ENCODE measurements around the gene C17orf114.

C17orf114 gene

DNA sequence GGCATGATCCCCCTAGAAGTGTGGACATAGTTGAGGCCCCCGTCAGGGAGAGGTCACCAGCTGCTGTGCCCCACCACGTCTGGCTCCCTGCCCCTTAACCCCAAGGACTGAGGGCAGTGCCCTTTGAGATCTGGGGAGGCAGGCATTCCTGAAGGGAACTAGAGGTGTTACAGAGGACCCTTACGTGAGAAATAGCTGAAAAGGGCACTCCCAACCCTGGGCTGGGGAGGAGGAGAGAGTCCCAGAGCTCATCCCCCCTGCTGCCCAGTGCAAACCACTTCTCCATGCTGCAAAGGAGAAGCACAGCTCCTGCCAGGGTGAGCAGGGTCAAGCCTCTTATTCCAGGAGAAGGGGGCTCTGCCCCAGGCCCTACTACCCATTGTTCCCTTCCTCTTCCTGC is 20.7 kb upstream of the C17orf114 start:
- no peak for DNase-seq

DNA sequence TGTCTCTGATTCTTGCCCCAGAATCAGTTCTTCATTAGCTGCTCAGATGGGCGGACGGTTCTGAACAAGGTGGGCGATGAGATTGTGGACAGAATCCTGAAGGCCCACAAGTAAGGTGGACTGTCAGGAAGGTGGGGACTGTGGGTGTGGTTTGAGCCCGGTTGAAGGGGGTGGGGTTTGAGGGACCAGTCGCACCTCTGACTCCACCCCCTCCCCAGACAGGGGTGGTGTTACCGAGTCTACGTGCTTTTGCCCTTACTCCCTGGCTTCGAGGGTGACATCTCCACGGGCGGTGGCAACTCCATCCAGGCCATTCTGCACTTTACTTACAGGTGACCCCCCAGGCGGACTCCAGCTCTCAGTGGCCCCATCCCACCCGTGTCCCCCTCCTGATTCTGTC is 16.1 kb upstream of the C17orf114 start:
- DNase-seq, result no peak

DNA sequence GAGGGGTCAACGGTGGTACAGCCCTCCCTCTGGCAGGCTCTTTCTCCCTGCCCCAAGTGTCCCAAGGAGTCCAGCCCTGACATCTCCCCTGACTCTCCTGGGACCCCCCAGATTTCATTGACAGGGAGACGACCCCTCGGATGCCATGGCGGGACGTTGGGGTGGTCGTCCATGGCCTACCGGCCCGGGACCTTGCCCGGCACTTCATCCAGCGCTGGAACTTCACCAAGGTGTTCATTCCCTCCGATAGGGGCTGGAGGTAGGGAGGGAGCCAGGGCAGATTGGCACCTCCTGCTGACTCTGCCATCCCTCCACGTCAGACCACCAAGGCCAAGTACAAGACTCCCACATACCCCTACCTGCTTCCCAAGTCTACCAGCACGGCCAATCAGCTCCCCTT is 14.7 kb upstream of the C17orf114 start:
- DNase-seq, result no peak

DNA sequence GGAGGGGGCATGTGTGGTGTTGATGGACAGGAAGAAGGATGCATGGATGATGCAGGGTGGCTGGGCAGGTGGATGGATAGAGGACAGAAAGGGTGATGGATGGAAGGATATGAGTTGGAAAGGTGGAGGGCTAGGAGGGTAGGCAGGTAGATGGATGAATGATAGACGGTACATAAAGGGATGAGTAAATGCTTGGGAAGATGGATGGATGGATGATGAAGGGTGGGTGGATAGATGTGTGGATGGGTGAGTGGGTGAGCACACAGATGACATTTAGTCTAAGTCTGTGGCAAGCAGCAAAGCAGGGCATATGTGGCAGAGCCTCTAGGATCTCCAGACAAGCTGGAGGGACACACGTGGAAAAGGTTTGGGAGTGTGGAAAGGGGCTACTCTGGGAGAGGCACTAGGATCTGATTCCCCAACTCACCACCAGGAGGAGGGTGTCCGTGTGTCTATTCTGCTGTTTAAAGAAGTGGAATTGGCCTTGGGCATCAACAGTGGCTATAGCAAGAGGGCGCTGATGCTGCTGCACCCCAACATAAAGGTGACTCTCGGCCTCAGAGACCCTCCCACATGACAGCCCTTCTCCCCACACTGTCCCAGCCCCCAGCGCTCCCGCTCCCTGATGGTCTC is 13.0 kb upstream of the C17orf114 start:
- DNase-seq, result no peak

DNA sequence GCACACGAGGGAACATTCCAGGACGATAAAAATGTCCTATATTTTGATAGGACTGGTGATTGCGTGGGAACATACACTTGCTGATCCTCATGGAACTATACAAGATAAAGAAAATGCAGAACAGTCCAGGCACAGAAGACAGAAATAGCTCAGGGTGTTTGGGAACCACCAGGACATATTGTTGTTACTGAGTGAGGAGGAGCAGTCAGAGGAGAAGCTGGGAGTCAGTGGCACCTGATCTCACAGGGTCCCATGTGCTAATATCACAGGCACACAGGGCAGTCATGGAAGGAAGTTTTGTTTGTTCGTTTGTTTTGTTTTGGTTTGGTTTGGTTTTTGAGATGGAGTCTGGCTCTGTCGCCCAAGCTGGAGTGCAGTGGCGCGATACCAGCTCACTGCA is 10.6 kb upstream of the C17orf114 start:
- no peak for DNase-seq

DNA sequence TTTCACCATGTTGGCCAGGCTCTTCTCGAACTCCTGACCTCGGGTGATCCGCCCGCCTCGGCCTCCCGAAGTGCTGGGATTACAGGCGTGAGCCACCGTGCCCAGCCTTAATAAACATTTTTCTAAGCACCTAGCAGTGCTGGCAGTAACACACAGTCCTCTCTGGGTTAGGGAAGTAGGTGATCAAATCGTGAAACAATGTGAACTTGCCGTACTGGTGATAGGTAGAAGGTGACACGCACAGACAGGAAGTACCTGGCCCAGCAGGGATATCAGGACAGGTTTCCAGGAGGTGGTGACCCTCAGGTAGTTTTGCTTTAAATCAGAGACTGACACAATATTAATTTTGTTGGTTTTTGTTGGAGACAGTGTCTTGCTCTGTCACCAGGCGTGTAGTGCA is 9.3 kb upstream of the C17orf114 start:
- DNase-seq, result no peak

DNA sequence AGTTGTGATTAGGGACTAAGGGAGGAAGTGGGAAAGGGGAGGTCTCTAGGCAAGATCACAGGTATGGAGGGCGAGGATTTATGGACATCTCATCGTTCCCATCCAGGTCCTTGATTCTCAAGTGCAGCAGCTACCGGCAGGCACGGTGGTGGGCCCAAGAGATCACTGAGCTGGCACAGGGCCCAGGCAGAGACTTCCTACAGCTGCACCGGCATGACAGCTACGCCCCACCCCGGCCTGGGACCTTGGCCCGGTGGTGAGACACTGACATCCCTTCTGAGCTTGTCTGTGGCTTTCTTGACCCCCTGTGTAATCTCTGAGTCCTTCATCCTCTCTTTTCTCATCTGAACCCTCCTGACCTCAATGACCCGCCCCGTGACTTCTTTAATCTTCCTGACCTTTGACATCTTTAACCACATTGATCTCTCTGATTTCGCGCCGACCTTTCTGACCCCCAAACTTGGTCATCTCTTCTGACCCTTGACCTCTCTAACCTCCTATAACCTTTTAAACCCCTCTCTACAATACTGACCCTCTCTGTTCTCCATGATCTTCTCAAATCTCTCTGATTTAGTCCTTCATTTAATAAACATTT is 8.7 kb upstream of the C17orf114 start:
- DNase-seq, result no peak

DNA sequence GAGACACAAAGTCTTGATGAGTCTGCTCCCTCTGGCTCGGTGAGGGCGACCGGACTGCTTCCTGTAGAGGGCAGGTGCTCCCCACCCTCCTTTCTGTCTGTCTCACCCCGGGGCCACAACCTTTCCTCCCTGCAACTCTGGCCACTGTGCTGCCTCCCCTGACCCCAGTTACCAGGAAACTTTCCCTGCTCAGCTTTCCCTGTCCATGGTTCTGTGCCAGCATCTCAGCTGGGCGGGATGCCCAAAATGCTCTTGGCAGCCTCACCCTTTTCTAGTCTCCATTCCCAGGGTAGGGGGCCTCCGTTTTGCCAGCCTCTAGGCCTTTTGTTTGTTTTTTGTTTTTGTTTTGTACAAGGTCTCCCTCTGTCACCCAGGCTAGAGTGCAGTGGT is 6.2 kb upstream of the C17orf114 start:
- DNase-seq, result no peak

DNA sequence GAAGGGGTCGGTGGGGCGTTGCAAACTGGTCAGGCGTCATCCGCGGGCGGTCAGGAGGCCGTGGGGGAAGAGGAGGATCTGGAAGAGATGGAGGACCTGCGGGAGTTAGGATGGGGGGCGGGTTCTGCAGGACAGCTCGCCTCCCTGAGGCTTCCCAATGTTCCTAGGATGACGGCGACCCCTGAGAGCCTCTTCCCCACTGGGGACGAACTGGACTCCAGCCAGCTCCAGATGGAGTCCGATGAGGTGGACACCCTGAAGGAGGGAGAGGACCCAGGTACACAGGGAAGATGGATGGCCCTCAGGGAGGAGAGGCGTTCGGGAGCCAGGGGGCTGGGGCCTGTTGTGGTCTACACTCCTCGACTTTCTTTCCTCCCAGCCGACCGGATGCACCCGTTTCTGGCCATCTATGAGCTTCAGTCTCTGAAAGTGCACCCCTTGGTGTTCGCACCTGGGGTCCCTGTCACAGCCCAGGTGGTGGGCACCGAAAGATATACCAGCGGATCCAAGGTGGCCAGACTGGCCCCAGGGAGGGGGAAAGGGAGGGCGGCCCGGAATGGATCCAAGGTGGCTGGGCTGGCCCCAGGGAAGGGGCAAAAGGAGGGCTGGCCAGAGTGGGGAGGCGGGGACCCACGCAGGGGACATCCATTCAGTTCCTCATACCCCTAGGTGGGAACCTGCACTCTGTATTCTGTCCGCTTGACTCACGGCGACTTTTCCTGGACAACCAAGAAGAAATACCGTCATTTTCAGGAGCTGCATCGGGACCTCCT is 5.7 kb upstream of the C17orf114 start:
- no peak for DNase-seq

DNA sequence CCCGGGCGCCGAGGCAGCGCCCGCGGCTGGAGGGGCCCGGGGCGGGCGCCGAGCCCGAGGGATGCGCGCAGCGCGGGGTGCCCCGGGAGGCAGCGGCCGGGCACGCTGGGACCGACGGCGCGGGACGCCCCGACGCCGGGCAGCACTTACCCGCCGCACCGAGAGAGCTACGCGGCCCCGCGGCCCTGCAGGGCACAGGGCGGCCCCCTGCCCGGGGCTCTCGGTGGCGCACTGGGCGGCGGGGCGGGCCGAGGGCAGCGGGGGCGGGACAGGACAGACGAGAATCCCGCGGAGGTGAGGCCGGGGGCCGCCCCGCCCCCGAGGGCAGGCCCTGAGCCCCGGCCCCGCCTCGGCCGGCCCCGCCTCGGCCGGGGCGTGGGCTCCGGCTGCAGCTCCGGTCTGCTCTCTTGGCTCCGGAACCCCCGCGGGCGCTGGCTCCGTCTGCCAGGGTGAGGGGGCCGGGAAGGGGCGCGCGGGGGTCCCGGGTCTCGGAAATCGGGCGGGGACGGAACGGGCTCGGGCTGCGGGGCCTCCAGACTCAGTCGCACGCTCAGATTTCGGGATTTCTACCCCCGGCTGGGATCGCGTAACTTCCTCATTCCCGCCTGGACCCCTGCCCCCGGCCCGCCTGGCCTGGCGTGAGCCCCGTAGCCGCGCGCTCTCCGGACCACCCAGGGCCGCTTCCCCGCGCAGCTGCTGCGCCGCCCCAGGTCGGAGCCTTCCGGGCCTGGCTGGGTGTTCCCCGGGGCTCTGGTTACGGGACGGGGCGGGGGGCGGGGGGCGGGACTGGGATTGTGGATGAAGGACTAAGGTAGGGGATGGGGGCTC is 4.9 kb upstream of the C17orf114 start, which contains the start of gene PLD2:
Gene PLD2 (plus strand): TSS at position 376 of the 828 bp plus-strand sequence. CDS start 621 bp downstream, outside the sequence.
- peak; percentile 84 for DNase-seq

DNA sequence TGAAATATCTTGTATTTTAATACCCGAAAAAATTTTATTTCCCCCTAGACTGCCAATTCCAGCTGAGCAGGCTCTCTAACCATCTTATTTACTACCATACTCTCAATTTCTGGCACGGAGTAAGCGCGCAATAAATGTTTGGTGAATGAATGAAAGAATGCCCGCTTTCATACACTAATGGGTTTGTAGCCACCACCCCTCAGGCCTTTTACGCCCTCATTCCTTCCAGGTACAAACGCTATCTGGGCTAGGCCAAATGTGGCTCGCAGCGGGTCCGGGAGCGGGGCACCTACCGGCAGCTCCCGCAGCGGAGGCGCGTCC is 4.3 kb upstream of the C17orf114 start:
- peak; percentile 50 for DNase-seq

DNA sequence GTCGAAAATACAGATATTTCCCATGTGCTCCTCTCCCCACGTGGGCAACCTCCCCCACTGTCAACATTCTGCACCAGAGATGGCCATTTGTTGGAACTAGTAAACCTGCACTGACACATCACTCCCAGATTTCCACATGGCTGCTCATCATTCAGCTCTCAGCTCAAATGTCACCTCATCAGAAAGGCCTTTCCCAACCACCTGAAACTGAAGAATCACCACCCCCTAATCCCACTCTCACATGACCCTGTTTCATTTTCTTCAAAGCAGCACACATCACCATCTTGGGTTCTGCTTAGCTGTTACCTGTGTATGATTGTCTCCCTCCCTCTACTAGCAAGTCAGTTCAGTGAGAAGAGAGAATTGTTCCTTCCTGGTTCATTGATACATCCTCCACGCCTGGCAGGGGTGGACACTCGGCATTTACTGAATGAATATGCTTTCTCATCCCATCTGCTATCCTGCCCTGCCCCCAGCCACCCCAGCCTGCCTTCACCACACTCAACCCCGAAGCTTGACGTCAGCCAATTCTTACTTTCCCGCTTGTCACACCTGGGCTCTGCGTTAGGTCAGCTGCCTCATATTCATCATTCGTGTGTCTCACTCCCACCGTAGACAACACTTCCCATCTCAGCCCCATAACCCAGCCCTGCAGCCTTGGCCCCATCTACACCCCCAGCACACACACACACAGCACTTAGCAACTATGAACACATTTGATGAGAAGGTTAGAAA is 1.5 kb downstream of the C17orf114 start:
- no peak for DNase-seq

DNA sequence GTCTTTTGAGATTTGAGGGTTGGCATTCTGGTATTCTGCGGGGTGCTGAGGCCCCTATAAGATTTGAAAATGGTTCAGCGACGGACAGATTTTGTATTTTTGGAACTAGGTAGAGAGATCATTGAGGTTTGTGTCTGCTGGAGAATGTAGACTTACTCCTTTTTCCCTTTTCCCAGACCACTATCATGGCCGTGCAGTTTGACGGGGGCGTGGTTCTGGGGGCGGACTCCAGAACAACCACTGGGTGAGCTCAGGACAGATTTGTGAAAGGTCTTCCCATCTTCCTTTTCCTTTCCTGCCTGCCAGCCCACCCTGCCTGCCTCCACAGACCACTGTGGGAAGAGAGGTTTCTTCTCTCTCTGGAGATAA is 5.6 kb downstream of the C17orf114 start:
- DNase-seq, result no peak

DNA sequence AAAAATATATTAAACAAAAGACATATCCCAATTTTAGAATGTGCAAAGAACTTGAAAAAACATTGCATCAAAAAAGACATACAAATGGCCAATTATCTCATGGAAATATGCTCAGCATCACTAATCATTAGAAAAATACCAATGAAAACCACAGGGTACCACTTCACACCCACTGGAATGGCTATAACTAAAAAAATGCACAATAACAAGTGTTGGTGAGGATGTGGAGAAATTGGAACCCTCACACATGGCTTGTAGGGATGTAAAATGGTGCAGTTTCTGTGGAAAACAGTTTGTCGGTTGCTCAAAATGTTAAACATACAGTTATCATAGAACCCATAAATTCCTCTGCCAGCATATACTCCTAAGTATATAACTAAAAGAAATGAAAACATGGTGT is 7.0 kb downstream of the C17orf114 start:
- no peak for DNase-seq

DNA sequence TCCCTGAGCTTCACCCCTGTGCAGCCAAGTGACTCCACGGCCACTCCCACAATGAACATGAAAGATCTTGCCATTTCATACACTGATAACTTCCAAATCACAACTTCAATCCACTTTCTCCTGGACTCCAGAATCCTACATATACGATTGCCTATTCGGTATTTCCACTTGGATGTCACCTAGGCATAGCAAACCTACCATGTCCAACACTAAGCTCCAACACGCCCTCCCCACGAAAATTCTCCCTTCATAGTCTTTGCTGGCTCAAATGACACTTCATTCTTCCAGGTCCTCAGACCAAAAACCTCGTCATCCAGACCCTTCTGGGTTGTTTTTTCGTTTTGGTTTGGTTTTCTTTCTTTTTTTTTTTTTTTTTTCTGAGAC is 11.4 kb downstream of the C17orf114 start:
- DNase-seq, result no peak

DNA sequence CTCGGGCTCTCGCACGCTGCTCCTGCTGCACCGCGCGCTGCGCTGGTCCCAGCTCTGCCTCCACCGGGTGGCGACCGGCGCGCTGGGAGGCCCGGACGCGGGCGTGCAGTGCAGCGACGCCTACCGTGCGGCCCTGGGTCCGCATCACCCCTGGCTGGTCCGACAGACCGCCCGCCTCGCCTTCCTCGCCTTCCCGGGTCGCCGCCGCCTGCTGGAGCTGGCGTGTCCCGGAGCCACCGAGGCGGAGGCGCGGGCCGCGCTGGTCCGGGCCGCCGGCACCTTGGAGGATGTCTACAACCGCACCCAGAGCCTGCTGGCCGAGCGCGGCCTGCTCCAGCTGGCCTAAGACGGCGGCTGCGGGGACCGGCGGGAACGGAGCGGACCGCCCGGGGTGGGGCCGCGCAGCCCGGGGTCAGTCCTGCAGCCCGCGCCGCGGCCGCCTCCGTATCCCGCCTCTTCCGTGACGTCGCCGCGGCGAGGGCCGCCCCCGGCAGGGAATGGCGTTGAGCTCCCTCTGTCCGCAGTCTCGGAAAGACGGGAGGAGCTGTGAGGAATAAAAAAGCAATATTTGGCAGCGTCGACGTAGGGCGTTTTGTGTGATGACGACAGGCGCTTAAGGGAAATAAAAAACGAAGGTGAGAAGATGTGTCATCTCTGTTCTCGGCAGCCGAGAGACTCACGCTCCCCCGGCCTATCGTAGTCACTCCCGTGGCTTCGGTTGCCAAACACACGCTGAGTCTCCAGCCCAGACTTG is 12.0 kb downstream of the C17orf114 start:
- peak; percentile 79 for DNase-seq

DNA sequence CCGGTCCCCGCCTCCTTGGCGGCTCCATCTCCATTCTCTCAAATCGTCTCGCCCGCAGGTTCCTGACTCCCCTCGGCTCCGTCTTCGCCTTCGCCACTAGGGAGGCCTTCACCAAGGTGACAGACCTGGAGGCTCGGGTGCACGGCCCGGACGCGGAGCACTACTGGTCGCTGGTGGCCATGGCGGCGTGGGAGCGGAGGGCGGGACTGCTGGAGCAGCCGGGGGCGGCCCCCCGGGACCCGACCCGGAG is 12.5 kb downstream of the C17orf114 start:
- DNase-seq, result no peak

DNA sequence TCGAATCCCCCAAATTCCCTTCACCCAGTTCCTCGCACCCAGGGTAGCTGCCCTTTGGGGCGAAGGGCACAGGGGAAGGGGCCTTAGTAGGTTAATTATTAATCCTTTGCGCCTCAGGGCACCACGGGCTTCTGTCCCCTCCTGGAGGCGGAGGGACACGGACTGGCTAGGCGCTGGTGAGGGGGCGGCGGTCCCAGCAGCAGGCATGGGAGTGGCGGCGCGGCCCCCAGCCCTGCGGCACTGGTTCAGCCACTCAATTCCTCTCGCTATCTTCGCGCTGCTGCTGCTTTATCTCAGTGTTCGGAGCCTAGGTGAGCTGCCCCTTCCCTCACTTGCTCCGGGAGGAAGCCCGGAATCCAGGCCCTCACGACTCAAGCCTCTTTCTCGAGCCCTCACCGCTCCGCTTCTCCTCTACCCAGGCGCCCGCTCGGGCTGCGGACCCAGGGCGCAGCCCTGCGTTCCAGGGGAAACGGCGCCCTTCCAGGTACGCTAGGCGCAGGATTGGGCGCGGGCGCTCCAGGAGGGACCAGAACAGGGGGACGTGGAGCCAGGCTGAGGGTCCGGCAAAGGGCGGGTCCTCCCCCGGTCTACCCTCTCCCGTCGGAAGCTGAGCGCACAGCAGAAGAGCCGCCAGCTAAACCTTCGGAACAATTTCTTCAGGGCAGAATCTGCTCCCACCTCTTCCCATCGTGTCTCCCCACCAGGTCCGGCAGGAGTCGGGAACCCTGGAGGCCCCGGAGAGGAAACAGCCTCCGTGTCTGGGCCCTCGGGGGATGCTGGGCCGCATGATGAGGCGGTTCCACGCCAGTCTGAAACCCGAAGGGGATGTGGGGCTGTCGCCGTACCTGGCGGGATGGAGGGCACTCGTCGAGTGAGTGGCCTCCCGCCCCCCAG is 13.1 kb downstream of the C17orf114 start, which contains the start of gene GLTPD2:
Gene GLTPD2 (plus strand): TSS at position 158 of the 894 bp plus-strand sequence. CDS start 48 bp downstream, at position 206.
- peak; percentile 45 for DNase-seq

DNA sequence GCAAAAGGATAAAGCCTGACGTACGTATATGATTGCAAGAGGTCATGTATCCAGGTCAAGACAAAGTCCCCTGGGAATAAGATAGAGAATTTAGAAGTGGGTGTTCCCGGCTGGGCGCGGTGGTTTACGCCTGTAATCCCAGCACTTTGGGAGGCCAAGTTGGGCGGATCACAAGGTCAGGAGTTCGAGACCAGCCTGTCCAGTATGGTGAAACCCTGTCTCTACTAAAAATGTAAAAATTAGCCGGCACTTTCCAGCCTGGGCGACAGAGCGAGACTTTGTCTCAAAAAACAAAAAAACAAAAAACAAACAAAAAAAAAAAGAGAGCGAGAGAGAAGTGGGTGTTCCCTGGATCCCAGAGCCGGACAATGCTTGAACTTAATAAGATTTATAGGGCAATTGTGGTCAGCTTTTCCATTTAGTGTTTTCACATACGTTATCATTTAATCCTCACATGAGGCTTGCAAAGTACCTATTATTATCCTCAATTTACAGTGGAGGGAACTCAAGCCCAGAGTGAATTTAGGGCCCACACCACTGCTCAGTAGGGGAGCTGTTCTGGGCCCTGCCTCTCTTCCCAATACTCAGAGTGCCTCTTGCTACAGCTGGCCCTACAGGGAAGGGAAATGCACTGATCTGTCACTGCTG is 13.8 kb downstream of the C17orf114 start:
- DNase-seq, result peak; percentile 20

DNA sequence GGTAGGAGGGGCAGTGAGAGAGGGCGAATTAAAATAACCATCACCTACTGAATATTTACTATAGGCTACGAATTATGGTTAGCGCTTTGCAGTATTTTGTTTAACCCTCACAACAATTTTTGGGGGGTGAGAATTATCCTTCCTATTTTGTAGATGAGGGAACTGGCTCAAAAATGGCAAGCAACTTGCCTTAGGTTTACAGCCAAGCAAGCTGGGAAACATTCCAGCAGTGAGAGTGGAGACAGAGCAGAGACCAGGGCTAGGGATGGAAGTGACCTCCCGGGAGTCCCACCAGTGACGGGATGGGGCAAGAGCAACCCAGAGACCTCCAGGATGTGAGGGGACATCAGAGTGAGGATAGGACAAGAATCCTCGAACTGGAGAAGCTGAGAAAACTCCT is 15.6 kb downstream of the C17orf114 start:
- DNase-seq, result no peak

DNA sequence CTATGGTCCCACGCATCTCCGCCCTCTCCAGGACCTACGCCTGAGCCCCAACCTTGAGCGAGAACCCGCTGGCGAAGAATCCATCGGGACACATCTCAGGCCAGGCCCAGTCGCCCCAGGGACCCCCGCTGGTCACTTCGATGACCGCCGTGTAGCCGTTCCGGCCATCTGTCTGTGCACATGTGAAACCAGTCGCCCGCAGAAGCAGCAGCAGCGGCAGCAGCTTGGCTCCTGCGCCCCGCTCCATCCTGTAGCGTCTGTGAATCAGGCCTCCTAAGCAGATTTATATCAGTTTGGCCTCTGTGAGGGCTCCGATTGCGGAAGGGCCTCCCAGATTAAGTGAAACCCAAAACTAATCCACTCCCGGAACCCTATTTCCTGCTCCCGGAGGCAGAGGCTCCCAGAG is 16.0 kb downstream of the C17orf114 start, which contains the start of gene VMO1:
Gene VMO1 (minus strand): TSS at position 259 of the 406 bp plus-strand sequence. CDS start 12 bp downstream, at position 247.
- no peak for DNase-seq

Data from NCI-H69 (cell line).